ENCODE data around the gene FHIP1A.

FHIP1A gene

DNA sequence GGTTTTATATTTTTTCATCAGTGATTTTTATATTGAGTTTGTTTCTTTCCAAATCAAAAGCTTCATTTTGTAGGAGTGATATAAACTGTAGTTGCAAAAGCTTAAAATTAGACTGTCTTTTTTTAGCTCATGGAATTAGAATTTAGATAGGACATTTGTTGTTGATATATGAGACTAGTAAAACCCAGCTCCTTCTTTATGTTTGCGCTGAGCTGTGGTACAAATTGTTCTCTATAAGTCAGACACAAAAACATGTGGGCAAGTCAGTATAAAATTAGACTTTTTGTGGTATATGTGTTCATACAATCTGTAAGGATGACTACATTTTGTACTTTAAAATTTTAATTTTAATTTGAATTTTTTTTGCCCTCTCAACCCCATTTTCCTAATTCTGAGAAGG is 18.3 kb downstream of the FHIP1A start:
- no peak for DNase-seq (ENCODE audit: low read depth, low spot score)
- H3K4me3 ChIP-seq (ENCODE audit: low read depth, low read length): no peak overlapping the region
- in situ Hi-C loops (cut with HindIII; ENCODE audit: low sequenced_read_pairs): no loop called here
- TF ChIP-seq, protein P1, sequence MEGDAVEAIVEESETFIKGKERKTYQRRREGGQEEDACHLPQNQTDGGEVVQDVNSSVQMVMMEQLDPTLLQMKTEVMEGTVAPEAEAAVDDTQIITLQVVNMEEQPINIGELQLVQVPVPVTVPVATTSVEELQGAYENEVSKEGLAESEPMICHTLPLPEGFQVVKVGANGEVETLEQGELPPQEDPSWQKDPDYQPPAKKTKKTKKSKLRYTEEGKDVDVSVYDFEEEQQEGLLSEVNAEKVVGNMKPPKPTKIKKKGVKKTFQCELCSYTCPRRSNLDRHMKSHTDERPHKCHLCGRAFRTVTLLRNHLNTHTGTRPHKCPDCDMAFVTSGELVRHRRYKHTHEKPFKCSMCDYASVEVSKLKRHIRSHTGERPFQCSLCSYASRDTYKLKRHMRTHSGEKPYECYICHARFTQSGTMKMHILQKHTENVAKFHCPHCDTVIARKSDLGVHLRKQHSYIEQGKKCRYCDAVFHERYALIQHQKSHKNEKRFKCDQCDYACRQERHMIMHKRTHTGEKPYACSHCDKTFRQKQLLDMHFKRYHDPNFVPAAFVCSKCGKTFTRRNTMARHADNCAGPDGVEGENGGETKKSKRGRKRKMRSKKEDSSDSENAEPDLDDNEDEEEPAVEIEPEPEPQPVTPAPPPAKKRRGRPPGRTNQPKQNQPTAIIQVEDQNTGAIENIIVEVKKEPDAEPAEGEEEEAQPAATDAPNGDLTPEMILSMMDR (IDR thresholded peaks at IDR 0.05; ENCODE audit: low read depth, low read length): no peak

DNA sequence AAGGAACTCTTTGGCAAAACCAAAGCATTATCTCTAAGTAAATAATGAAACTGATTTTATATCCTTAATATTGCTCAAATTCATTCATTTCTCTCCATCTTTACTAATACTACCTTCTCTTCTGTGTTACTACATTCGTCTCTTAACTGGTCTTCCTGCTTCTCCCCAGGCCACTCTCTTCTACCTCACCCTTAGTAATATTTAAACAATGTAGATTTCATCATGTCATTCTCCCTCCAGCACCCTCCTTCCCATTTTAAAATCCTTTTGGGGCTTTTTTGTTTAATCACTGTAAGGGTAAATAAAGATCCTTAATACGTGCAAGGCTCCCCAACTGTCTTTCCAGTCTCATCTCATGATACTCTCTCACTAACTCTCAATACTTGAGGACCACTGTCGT is 19.4 kb downstream of the FHIP1A start:
- in situ Hi-C loops (cut with HindIII; ENCODE audit: low sequenced_read_pairs): no loop called here
- no peak for DNase-seq (ENCODE audit: low read depth, low spot score)
- no peak overlapping the region for H3K4me3 ChIP-seq (ENCODE audit: low read depth, low read length)
- TF ChIP-seq, protein P1 (IDR thresholded peaks at IDR 0.05; ENCODE audit: low read depth, low read length): no peak

DNA sequence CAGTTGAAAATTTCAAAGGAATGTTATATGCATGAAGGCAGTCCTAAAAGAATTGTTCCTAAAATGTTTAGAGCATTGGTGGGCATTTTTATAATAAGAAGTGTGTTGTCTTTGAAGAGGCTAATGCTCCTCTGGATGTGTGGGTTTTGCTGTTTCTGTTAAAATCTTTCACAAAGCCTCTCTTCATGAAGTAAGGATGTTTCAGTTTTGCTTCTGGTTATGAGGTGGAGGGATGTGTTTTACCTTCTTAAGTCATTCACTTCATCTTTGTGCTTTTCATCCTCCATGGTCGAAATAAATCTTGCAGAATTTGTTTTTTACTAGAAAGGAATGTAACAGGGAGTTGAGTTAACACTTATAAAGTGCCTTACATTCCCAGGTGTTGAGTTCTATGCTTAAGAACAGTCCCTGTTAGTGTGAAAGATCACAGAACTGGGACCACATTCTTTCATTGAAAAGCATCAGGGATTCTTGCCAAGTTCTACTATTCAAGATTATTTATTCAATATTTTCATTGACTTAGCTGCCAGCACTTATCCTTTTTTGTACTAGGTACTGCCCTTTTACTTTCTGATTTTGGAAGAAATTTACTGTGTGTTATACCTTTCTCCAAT is 21.1 kb downstream of the FHIP1A start:
- no peak overlapping the region for H3K4me3 ChIP-seq (ENCODE audit: low read depth, low read length)
- in situ Hi-C loops (cut with HindIII; ENCODE audit: low sequenced_read_pairs): no loop called here
- TF ChIP-seq, protein P1 (IDR thresholded peaks at IDR 0.05; ENCODE audit: low read depth, low read length): no peak
- no peak for DNase-seq (ENCODE audit: low read depth, low spot score)

DNA sequence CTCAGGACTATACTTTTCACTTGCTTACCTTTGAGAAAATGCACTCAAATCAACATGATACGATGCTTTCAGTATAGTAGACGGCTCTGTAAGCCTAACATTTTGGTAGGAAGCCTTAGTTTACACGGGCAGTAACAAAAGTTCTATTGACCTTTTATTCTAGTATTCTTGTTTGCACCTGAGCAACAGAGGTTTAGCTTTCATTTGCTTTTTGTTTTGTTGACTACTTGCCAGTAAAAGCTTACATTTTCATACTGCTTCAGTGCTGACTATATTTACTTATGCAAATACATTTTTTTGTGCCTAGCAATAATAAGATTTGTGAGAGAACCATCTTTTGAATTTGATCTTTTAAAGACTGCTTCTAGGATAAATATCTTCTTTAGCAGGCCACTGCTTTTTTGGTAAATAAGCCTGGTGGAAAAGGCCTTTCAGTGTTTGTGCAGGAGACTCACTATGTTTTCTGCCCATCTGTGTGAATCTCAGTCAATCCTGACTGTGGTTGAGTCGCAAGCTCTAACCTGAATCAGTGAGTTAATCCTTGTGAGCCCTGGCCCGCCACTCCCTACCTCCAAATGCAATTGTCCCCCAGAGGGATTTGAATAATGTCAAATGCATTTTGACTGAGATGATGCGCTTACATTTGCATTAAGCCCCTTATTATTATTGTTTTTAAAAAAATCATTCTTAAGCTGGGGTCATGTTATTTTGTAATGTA is 21.9 kb downstream of the FHIP1A start:
- TF ChIP-seq, protein P1 (IDR thresholded peaks at IDR 0.05; ENCODE audit: low read depth, low read length): no peak
- DNase-seq (ENCODE audit: low read depth, low spot score): no peak
- no peak overlapping the region for H3K4me3 ChIP-seq (ENCODE audit: low read depth, low read length)
- in situ Hi-C loops (cut with HindIII; ENCODE audit: low sequenced_read_pairs): no loop called here

DNA sequence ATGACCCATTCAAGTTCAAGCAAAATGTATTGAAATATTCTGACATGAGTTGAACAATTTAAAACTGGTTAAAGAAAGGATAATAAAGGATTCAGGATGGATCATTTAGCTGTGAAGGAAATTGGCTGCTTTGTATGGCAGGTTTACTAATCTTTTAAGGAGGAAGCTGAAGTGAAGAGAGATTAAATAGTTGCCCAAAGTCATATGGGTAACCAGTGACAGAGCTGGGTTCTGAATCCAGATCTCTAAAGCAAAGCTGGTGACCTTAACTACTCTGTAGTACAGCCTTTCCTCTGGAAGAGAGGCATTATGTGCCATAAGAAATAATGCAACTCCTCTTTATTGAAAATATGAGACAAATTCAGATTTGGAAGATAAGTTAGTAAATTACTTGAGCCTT is 22.8 kb downstream of the FHIP1A start:
- DNase-seq (ENCODE audit: low read depth, low spot score): no peak
- in situ Hi-C loops (cut with HindIII; ENCODE audit: low sequenced_read_pairs): no loop called here
- TF ChIP-seq, protein P1 (IDR thresholded peaks at IDR 0.05; ENCODE audit: low read depth, low read length): no peak
- no peak overlapping the region for H3K4me3 ChIP-seq (ENCODE audit: low read depth, low read length)

DNA sequence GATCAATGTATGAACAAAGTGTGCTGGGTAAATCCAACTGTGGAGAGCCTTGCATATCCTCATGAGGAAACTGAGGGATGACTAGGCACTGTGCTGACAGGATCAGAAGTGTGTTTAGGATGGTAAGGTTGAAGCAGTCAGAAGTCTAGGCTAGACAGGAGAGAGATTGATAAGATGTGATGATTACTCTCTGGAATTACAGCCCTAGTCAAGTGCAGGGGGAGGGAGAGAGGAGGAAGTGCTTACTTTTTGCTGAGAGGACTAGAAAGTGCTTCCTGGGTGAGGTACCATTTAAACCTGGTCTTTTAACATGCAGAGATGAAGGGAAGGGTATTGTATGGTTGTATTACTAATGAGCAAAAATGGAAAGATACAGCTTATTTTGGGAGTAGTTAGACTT is 23.7 kb downstream of the FHIP1A start:
- TF ChIP-seq, protein P1 (IDR thresholded peaks at IDR 0.05; ENCODE audit: low read depth, low read length): no peak
- H3K4me3 ChIP-seq (ENCODE audit: low read depth, low read length): no peak overlapping the region
- in situ Hi-C loops (cut with HindIII; ENCODE audit: low sequenced_read_pairs): no loop called here
- no peak for DNase-seq (ENCODE audit: low read depth, low spot score)
